Measurements from ENCODE around the gene CHMP6.
"Not testable (repeated sequence)": the region's sequence is repeated elsewhere in the genome, so short reads cannot be mapped to it uniquely, and the experiment has no call there.

The CHMP6 gene

GRCh38 chr17:81003711-81004475 is 12.3 kb downstream of the CHMP6 start:
- intact Hi-C loops (cut with DNase I): no loop called here
- peak in 3 of 10 donors; percentile 25 to 77 (median 70) for DNase-seq

- DNase-seq: peak in 1 of 10 donors; percentile 10
- intact Hi-C loops (cut with DNase I): no loop called here
Measured at GRCh38 chr17:81006891-81007290, 15.2 kb downstream of the CHMP6 start.

GRCh38 chr17:81008140-81008539 is 16.5 kb downstream of the CHMP6 start:
- intact Hi-C loops (cut with DNase I): no loop called here

GRCh38 chr17:81009136-81009535 is 17.5 kb downstream of the CHMP6 start:
- intact Hi-C loops (cut with DNase I): no loop called here
- peak in 1 of 10 donors; percentile 69 for DNase-seq

More at GRCh38 chr17:81008140-81008539, 16.5 kb downstream of the CHMP6 start:
- DNase-seq: peak in 1 of 10 donors; percentile 2

GRCh38 chr17:81010935-81011334 is 19.3 kb downstream of the CHMP6 start:
- no peak for DNase-seq
- intact Hi-C loops (cut with DNase I): no loop called here

GRCh38 chr17:81011951-81012350 is 20.3 kb downstream of the CHMP6 start:
- no peak for DNase-seq
- intact Hi-C loops (cut with DNase I): no loop called here

GRCh38 chr17:81012574-81013447 is 21.2 kb downstream of the CHMP6 start:
- DNase-seq: peak in 1 of 10 donors; percentile 50
- intact Hi-C loops (cut with DNase I): no loop called here

GRCh38 chr17:81013642-81014041 is 22.0 kb downstream of the CHMP6 start:
- intact Hi-C loops (cut with DNase I): no loop called here
- DNase-seq: no peak

- intact Hi-C loops (cut with DNase I): no loop called here
Measured at GRCh38 chr17:81015136-81015535, 23.5 kb downstream of the CHMP6 start.

GRCh38 chr17:81016575-81016974 is 24.9 kb downstream of the CHMP6 start:
- DNase-seq: no peak
- intact Hi-C loops (cut with DNase I): no loop called here

More at GRCh38 chr17:81015136-81015535, 23.5 kb downstream of the CHMP6 start:
- DNase-seq: no peak

GRCh38 chr17:81017330-81017729 is 25.7 kb downstream of the CHMP6 start:
- intact Hi-C loops (cut with DNase I): not testable (repeated sequence)
- DNase-seq: peak in 2 of 10 donors; percentile 10 to 12

- intact Hi-C loops (cut with DNase I): no loop called here
- peak in 3 of 10 donors; percentile 7 to 59 (median 55) for DNase-seq
Measured at GRCh38 chr17:81018044-81018802, 26.6 kb downstream of the CHMP6 start.

GRCh38 chr17:81019563-81020442 is 28.2 kb downstream of the CHMP6 start:
- DNase-seq: peak in 2 of 10 donors; percentile 45 to 55
- intact Hi-C loops (cut with DNase I): no loop called here

GRCh38 chr17:81020443-81020766 is 28.8 kb downstream of the CHMP6 start:
- intact Hi-C loops (cut with DNase I): no loop called here
- DNase-seq: no peak

- DNase-seq: peak in 4 of 10 donors; percentile 65 to 93 (median 90)
- intact Hi-C loops (cut with DNase I): no loop called here
Measured at GRCh38 chr17:81020767-81021497, 29.3 kb downstream of the CHMP6 start.

GRCh38 chr17:81021531-81022343 is 30.1 kb downstream of the CHMP6 start:
- intact Hi-C loops (cut with DNase I): no loop called here
- peak in 1 of 10 donors; percentile 32 for DNase-seq

- peak in 2 of 10 donors; percentile 12 to 21 for DNase-seq
- intact Hi-C loops (cut with DNase I): no loop called here
Measured at GRCh38 chr17:81022344-81022676, 30.7 kb downstream of the CHMP6 start.

GRCh38 chr17:81025065-81025740 is 33.6 kb downstream of the CHMP6 start:
- DNase-seq: peak in 3 of 10 donors; percentile 55 to 88 (median 77)
- intact Hi-C loops (cut with DNase I): loop anchor here (5.0 kb wide), 1 partner anchor 72 kb away; no protein-coding TSS in a partner anchor

Data from posterior cingulate gyrus (tissue), 11 donors.